Measurements from ENCODE around the gene CALML3. TPM values are rescaled to one million over a fixed set of nuclear protein-coding genes. Genes with fewer than 3 reads are reported as not detected.

CALML3 gene
- total RNA-seq, 1 experiment from 2014 or later: not detected

GRCh38 chr10:5508786-5509185, 16.0 kb upstream of the CALML3 start:
- no peak for DNase-seq (ENCODE audit: low spot score)
- H3K4me3 ChIP-seq (ENCODE audit: low read depth, low read length, poor library complexity, severe bottlenecking): no peak overlapping the region
- no peak overlapping the region for H3K27ac ChIP-seq (ENCODE audit: low read depth, low read length, poor library complexity, severe bottlenecking)
- no peaks in the 10 kb centered on the region for H3K36me3 ChIP-seq (ENCODE audit: insufficient read depth, low read length, poor library complexity, severe bottlenecking)
- H3K27me3 ChIP-seq (replicated peaks; ENCODE audit: insufficient read depth, low read depth, low read length, poor library complexity): no peaks in the 10 kb centered on the region
- CTCF ChIA-PET: no interaction called here
- BruUV-seq (replicated peaks): no TSS peak
- POLR2A ChIA-PET (ENCODE audit: low non-redundant PET): no interaction called here
- intact Hi-C loops (cut with micrococcal nuclease; ENCODE audit: unreplicated experiment): no loop called here
- TF ChIP-seq EZH2 (IDR thresholded peaks at IDR 0.05; ENCODE audit: borderline replicate concordance, low read depth, low read length, poor library complexity, severe bottlenecking) (no peak), CTCF (conservative IDR thresholded peaks at IDR 0.05; ENCODE audit: low read depth, low read length) (no peak)
- no peaks in the 10 kb centered on the region for H3K4me1 ChIP-seq (ENCODE audit: insufficient read depth, low read length, poor library complexity, severe bottlenecking)
- H3K9me3 ChIP-seq (ENCODE audit: low read depth, low read length, poor library complexity, severe bottlenecking): no peaks in the 10 kb centered on the region

GRCh38 chr10:5509236-5509635, 15.5 kb upstream of the CALML3 start:
- TF ChIP-seq CTCF (conservative IDR thresholded peaks at IDR 0.05; ENCODE audit: low read depth, low read length) (no peak), EZH2 (IDR thresholded peaks at IDR 0.05; ENCODE audit: borderline replicate concordance, low read depth, low read length, poor library complexity, severe bottlenecking) (no peak)
- BruUV-seq (replicated peaks): no TSS peak

GRCh38 chr10:5509691-5510090, 15.1 kb upstream of the CALML3 start:
- no TSS peak for BruUV-seq (replicated peaks)
- Histone ChIP-seq H3K27me3 (replicated peaks; ENCODE audit: insufficient read depth, low read depth, low read length, poor library complexity) (no peaks in the 10 kb centered on the region), H3K27ac (ENCODE audit: low read depth, low read length, poor library complexity, severe bottlenecking) (no peak overlapping the region), H3K4me3 (ENCODE audit: low read depth, low read length, poor library complexity, severe bottlenecking) (no peak overlapping the region), H3K4me1 (ENCODE audit: insufficient read depth, low read length, poor library complexity, severe bottlenecking) (no peaks in the 10 kb centered on the region), H3K36me3 (ENCODE audit: insufficient read depth, low read length, poor library complexity, severe bottlenecking) (no peaks in the 10 kb centered on the region), H3K9me3 (ENCODE audit: low read depth, low read length, poor library complexity, severe bottlenecking) (no peaks in the 10 kb centered on the region)
- CTCF ChIA-PET: no interaction called here
- intact Hi-C loops (cut with micrococcal nuclease; ENCODE audit: unreplicated experiment): no loop called here
- TF ChIP-seq EZH2 (IDR thresholded peaks at IDR 0.05; ENCODE audit: borderline replicate concordance, low read depth, low read length, poor library complexity, severe bottlenecking) (no peak), CTCF (conservative IDR thresholded peaks at IDR 0.05; ENCODE audit: low read depth, low read length) (no peak)
- DNase-seq (ENCODE audit: low spot score): no peak
- POLR2A ChIA-PET (ENCODE audit: low non-redundant PET): no interaction called here

More at GRCh38 chr10:5509236-5509635, 15.5 kb upstream of the CALML3 start:
- Histone ChIP-seq H3K36me3 (ENCODE audit: insufficient read depth, low read length, poor library complexity, severe bottlenecking) (no peaks in the 10 kb centered on the region), H3K27ac (ENCODE audit: low read depth, low read length, poor library complexity, severe bottlenecking) (no peak overlapping the region), H3K4me3 (ENCODE audit: low read depth, low read length, poor library complexity, severe bottlenecking) (no peak overlapping the region), H3K27me3 (replicated peaks; ENCODE audit: insufficient read depth, low read depth, low read length, poor library complexity) (no peaks in the 10 kb centered on the region), H3K9me3 (ENCODE audit: low read depth, low read length, poor library complexity, severe bottlenecking) (no peaks in the 10 kb centered on the region), H3K4me1 (ENCODE audit: insufficient read depth, low read length, poor library complexity, severe bottlenecking) (no peaks in the 10 kb centered on the region)
- DNase-seq (ENCODE audit: low spot score): no peak
- ChIA-PET CTCF (no interaction called here), POLR2A (ENCODE audit: low non-redundant PET) (no interaction called here)
- intact Hi-C loops (cut with micrococcal nuclease; ENCODE audit: unreplicated experiment): no loop called here

Data from A673 (cell line).